Neuronal stem cell (in vitro differentiated cells): ENCODE data around the gene IRF1. TPM values are rescaled to one million over a fixed set of nuclear protein-coding genes. Genes with fewer than 3 reads are reported as not detected.

Source experiments
- DNase-seq: peaks from one replicate; pipeline ENCODE4 v3.0.0-alpha.2; 2013; ENCODE audit warnings: low spot score
- H2AFZ ChIP-seq: one replicate; pipeline ENCODE4 v1.6.1; 2013; ENCODE audit warnings: mild to moderate bottlenecking, low read length, inconsistent platforms
- H2AK5ac ChIP-seq: 2 replicates; pipeline ENCODE4 v1.6.1; 2013; ENCODE audit warnings: low read depth, mild to moderate bottlenecking, inconsistent platforms, low read length, moderate library complexity, mixed read lengths
- H2BK120ac ChIP-seq: 2 replicates; pipeline ENCODE4 v1.6.1; 2013; ENCODE audit warnings: low read depth, mild to moderate bottlenecking, inconsistent platforms, low read length, moderate library complexity, mixed read lengths
- H2BK12ac ChIP-seq: one replicate; pipeline ENCODE4 v1.6.1; 2013; ENCODE audit warnings: low read length, inconsistent platforms
- H2BK15ac ChIP-seq: 2 replicates; pipeline ENCODE4 v1.6.1; 2013; ENCODE audit warnings: mild to moderate bottlenecking, low read length, inconsistent platforms, mixed read lengths
- H2BK5ac ChIP-seq: one replicate; pipeline ENCODE4 v1.6.1; 2013; ENCODE audit warnings: inconsistent platforms, mild to moderate bottlenecking, low read length, moderate library complexity
- H3K14ac ChIP-seq: one replicate; pipeline ENCODE4 v1.6.1; 2013; ENCODE audit warnings: low read length, inconsistent platforms
- H3K18ac ChIP-seq: 2 replicates; pipeline ENCODE4 v1.6.1; 2013; ENCODE audit warnings: low read length, inconsistent platforms
- H3K23ac ChIP-seq: 2 replicates; pipeline ENCODE4 v1.6.1; 2013; ENCODE audit warnings: low read depth, mild to moderate bottlenecking, mixed read lengths, low read length, inconsistent platforms; ENCODE audit not compliant: poor library complexity
- H3K27ac ChIP-seq: replicated peaks from 3 replicates; pipeline ENCODE4 v1.5.1; 2013; ENCODE audit warnings: low read length, inconsistent platforms
- H3K27me3 ChIP-seq, 3 experiments: 2 replicates each; pipeline ENCODE4 v1.6.1; 2013; ENCODE audit warnings: low read length in 3 of 3, mild to moderate bottlenecking in 2 of 3, inconsistent platforms in 1 of 3, low read depth in 1 of 3, mixed read lengths in 1 of 3, moderate library complexity in 1 of 3; ENCODE audit not compliant: control insufficient read depth in 3 of 3, insufficient read depth in 3 of 3
- H3K36me3 ChIP-seq, 2 donors: replicated peaks in 1 of 2; 2 replicates each; pipeline ENCODE4 v1.6.1; 2013; ENCODE audit warnings: low read length in 2 of 2; ENCODE audit not compliant: control insufficient read depth in 2 of 2, insufficient read depth in 2 of 2
- H3K4ac ChIP-seq: 2 replicates; pipeline ENCODE4 v1.6.1; 2013; ENCODE audit warnings: inconsistent platforms, mild to moderate bottlenecking, low read length, moderate library complexity
- H3K4me1 ChIP-seq, 2 donors: 1 replicate in 1 of 2; 2 replicates in 1 of 2; pipeline ENCODE4 v1.6.1; 2013; ENCODE audit warnings: low read length in 2 of 2, low read depth in 1 of 2; ENCODE audit not compliant: control insufficient read depth in 2 of 2, insufficient read depth in 1 of 2
- H3K4me2 ChIP-seq: one replicate; pipeline ENCODE4 v1.6.1; 2013; ENCODE audit warnings: mild to moderate bottlenecking, low read length, inconsistent platforms; ENCODE audit not compliant: insufficient read depth, poor library complexity, severe bottlenecking
- H3K4me3 ChIP-seq, 2 donors: 2 replicates each; pipeline ENCODE4 v1.5.1; 2013; ENCODE audit warnings: low read length in 2 of 2, mild to moderate bottlenecking in 2 of 2, inconsistent platforms in 1 of 2, moderate library complexity in 1 of 2
- H3K79me1 ChIP-seq: one replicate; pipeline ENCODE4 v1.6.1; 2013; ENCODE audit warnings: low read depth, mild to moderate bottlenecking, inconsistent platforms, low read length, moderate library complexity
- H3K9ac ChIP-seq: one replicate; pipeline ENCODE4 v1.6.1; 2013; ENCODE audit warnings: mild to moderate bottlenecking, low read depth, low read length, inconsistent platforms; ENCODE audit not compliant: poor library complexity
- H3K9me3 ChIP-seq, 2 donors: replicated peaks in 1 of 2; 2 replicates each; pipeline versions ENCODE3 to v1.6.1; 2013; ENCODE audit warnings: low read length in 2 of 2, mild to moderate bottlenecking in 2 of 2, inconsistent platforms in 1 of 2, low read depth in 1 of 2, mixed read lengths in 1 of 2, moderate library complexity in 1 of 2; ENCODE audit not compliant: control insufficient read depth in 2 of 2, insufficient read depth in 1 of 2
- H4K8ac ChIP-seq: one replicate; pipeline ENCODE4 v1.6.1; 2013; ENCODE audit warnings: low read depth, mild to moderate bottlenecking, inconsistent platforms, low read length, moderate library complexity
- H4K91ac ChIP-seq: one replicate; pipeline ENCODE4 v1.6.1; 2013; ENCODE audit warnings: low read length, low read depth, mild to moderate bottlenecking, inconsistent platforms; ENCODE audit not compliant: poor library complexity
- WGBS, 2 donors: extraction: QIAGEN DNeasy Blood & Tissue Kit; methylation state at CpG; one replicate each; pipeline ENCODE4 v1.1.7; 2013; ENCODE audit warnings: missing lambda C conversion rate in 2 of 2, mixed read lengths in 1 of 2; ENCODE audit not compliant: insufficient read length in 2 of 2, insufficient replicate concordance in 1 of 2; ENCODE audit errors: extremely low coverage in 2 of 2; 5-methylcytosine and 5-hydroxymethylcytosine counted together
- small RNA-seq: library from polyadenylated mRNA; stranded (forward); fragments of <200 nt; extraction: miRNeasy Mini kit (QIAGEN cat#:217004); gene quantifications from one replicate; pipeline ENCODE3, GENCODE V24; 2013; ENCODE audit not compliant: insufficient read depth

The IRF1 gene

DNA sequence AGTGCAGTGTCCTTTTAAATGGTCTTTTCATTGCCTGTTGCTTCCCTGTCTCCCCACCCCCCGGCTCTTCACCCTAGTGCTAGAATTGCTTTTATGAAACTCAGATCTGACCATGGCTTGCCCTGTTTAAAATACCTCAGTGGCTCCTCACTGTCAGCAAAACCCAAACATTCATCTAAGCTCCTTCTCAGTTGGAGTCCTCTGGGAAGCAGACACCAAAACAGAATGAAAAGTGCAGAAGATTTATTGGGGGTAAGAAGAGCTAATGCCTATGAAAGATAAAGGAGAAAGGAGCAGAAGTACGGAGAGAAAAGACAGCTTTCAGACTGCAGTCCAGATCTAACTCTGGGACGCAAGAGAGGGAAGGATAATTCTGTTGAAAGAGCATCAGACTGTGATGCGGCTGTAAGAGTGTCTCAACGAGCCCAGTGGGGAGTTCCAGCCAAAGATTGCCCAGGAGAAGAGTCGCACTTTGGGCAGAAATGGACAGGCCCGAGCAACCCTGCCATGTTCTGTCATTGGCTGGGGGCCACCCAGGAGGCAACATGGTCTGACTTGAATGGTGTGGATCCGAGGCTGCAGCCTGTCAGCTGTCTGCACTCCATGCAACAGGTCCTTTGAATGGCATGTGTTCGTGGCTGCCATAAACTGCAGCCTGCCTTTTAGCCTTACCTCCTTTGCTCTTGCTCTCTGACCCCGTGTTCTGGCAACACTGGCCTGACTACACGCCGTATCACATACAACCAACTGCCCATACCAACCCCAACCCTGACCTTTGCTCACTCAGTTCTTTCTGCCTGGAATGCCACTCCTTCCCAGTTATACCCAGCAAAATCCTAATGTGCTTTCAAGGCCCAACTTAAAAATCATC is 55.9 kb downstream of the IRF1 start:
- H3K4me2 ChIP-seq = no peak overlapping the region
- H3K4me1 ChIP-seq = peaks cover 2 to 11% of the 10 kb centered on the region in 2 donors
- no peak overlapping the region for H3K4ac ChIP-seq
- no peaks in the 10 kb centered on the region for H3K9me3 ChIP-seq
- no peak overlapping the region for H3K14ac ChIP-seq
- H4K8ac ChIP-seq = no peak overlapping the region
- no peak overlapping the region for H3K27ac ChIP-seq
- H2BK5ac ChIP-seq = no peak overlapping the region
- H2AK5ac ChIP-seq = no peak overlapping the region
- no peak overlapping the region for H2BK12ac ChIP-seq
- H3K4me3 ChIP-seq = no peak overlapping the region
- H2BK15ac ChIP-seq = no peak overlapping the region
- no peak overlapping the region for H3K23ac ChIP-seq
- no peak overlapping the region for H4K91ac ChIP-seq
- H3K18ac ChIP-seq = no peak overlapping the region
- no peak overlapping the region for H2BK120ac ChIP-seq
- peak overlapping the region; percentile 14 for H2AFZ ChIP-seq
- no peaks in the 10 kb centered on the region for H3K36me3 ChIP-seq
- DNase-seq = no peak
- no peak overlapping the region for H3K9ac ChIP-seq
- H3K27me3 ChIP-seq = no peaks in the 10 kb centered on the region
- WGBS, 2 donors = no CpG with 5 or more reads among the region's 12 CpGs
- H3K79me1 ChIP-seq = no peaks in the 10 kb centered on the region

GRCh38 chr5:132433141-132433540 is 57.4 kb downstream of the IRF1 start:
- H3K79me1 ChIP-seq = no peaks in the 10 kb centered on the region
- no CpG with 5 or more reads among the region's 6 CpGs for WGBS, 2 donors
- H2BK15ac ChIP-seq = no peak overlapping the region
- H3K18ac ChIP-seq = no peak overlapping the region
- H3K4me3 ChIP-seq = no peak overlapping the region
- H3K27ac ChIP-seq = no peak overlapping the region
- no peaks in the 10 kb centered on the region for H3K27me3 ChIP-seq
- H2BK120ac ChIP-seq = no peak overlapping the region
- H2AK5ac ChIP-seq = no peak overlapping the region
- no peak overlapping the region for H2BK12ac ChIP-seq
- H2BK5ac ChIP-seq = no peak overlapping the region
- H4K8ac ChIP-seq = no peak overlapping the region
- H2AFZ ChIP-seq = no peak overlapping the region
- no peak overlapping the region for H3K4me2 ChIP-seq
- H3K9ac ChIP-seq = no peak overlapping the region
- H4K91ac ChIP-seq = no peak overlapping the region
- DNase-seq = no peak
- H3K23ac ChIP-seq = no peak overlapping the region
- H3K4ac ChIP-seq = no peak overlapping the region
- H3K14ac ChIP-seq = no peak overlapping the region
- no peaks in the 10 kb centered on the region for H3K9me3 ChIP-seq
- H3K36me3 ChIP-seq = no peaks in the 10 kb centered on the region
- peaks cover 2 to 11% of the 10 kb centered on the region in 2 donors for H3K4me1 ChIP-seq

DNA sequence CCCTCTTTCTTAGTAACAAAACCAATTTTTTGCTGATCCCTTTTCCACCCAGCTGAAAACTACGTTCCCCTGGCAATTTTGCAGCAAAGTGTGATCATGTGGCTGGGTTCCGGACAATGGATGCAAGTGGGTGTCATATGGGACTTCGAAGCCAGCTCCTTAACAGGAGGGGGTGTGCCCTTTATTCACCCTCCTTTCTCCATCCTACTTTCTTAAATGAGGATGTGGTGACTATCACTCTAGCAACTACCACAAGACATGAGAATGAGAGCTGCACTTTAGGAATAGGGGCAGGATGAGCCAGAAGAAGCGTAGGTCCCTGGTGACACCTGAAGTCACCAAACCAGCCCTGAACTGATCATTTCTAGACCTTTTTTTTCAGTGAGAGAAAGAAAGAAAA is 58.9 kb downstream of the IRF1 start:
- no peaks in the 10 kb centered on the region for H3K36me3 ChIP-seq
- H3K9me3 ChIP-seq = no peaks in the 10 kb centered on the region
- H3K14ac ChIP-seq = no peak overlapping the region
- no peak overlapping the region for H2BK5ac ChIP-seq
- no peak overlapping the region for H3K4me3 ChIP-seq
- H3K4me1 ChIP-seq = peaks cover 4 to 7% of the 10 kb centered on the region in 2 donors
- no peak overlapping the region for H2BK12ac ChIP-seq
- no peak for DNase-seq
- H2AK5ac ChIP-seq = no peak overlapping the region
- H2BK120ac ChIP-seq = no peak overlapping the region
- H3K27me3 ChIP-seq = no peaks in the 10 kb centered on the region
- H4K8ac ChIP-seq = no peak overlapping the region
- no peak overlapping the region for H3K9ac ChIP-seq
- no peak overlapping the region for H3K4me2 ChIP-seq
- no peak overlapping the region for H3K4ac ChIP-seq
- H3K27ac ChIP-seq = no peak overlapping the region
- H3K23ac ChIP-seq = no peak overlapping the region
- no peak overlapping the region for H2BK15ac ChIP-seq
- H2AFZ ChIP-seq = no peak overlapping the region
- no CpG with 5 or more reads among the region's 4 CpGs for WGBS, 2 donors
- H3K79me1 ChIP-seq = no peaks in the 10 kb centered on the region
- no peak overlapping the region for H4K91ac ChIP-seq
- H3K18ac ChIP-seq = no peak overlapping the region

Small RNA genes lying within 50 kb of the gene (small RNA-seq; reads per million reads assigned to genes)
- gene RF00019 = not detected
